ENCODE results near the gene SYP. TPM values are rescaled to one million over a fixed set of nuclear protein-coding genes. Genes with fewer than 3 reads are reported as not detected.

Gene SYP
- total RNA-seq, 1 experiment from 2014 or later, result 2.0 TPM

Other genes starting within 250 kb of the SYP start
- gene OTUD5, start 242.6 kb downstream of the SYP start, total RNA-seq (2014; rRNA removed), result 27.8 and 40.2 TPM in 2 replicates
- 0.32 and 0.69 TPM in 2 replicates for gene KCND1, start 228.3 kb downstream of the SYP start, total RNA-seq (2014; rRNA removed)
- 22.3 and 25.5 TPM in 2 replicates for gene GRIPAP1, start 197.9 kb downstream of the SYP start, total RNA-seq (2014; rRNA removed)
- gene TFE3, start 156.8 kb downstream of the SYP start, total RNA-seq (2014; rRNA removed), result 58.9 and 61.5 TPM in 2 replicates
- gene CCDC120, start 141.2 kb downstream of the SYP start, total RNA-seq (2014; rRNA removed), result not detected in 2 replicates
- gene PRAF2, start 126.2 kb downstream of the SYP start, total RNA-seq (2014; rRNA removed), result 17.5 and 18.5 TPM in 2 replicates
- gene WDR45, start 120.3 kb downstream of the SYP start, total RNA-seq (2014; rRNA removed), result 44.9 and 52.1 TPM in 2 replicates
- 25.4 and 26.2 TPM in 2 replicates for gene GPKOW, start 76.5 kb downstream of the SYP start, total RNA-seq (2014; rRNA removed)
- gene MAGIX, start 37.4 kb downstream of the SYP start, total RNA-seq (2014; rRNA removed), result 3.8 and 4.0 TPM in 2 replicates
- gene PLP2, start 28.3 kb downstream of the SYP start, total RNA-seq (2014; rRNA removed), result 61.6 and 83.5 TPM in 2 replicates
- gene PRICKLE3, start 13.8 kb downstream of the SYP start, total RNA-seq (2014; rRNA removed), result 8.1 and 8.5 TPM in 2 replicates
- not detected in 2 replicates for gene CACNA1F, start 33.1 kb upstream of the SYP start, total RNA-seq (2014; rRNA removed)
- gene CCDC22, start 35.3 kb upstream of the SYP start, total RNA-seq (2014; rRNA removed), result 11.2 and 11.8 TPM in 2 replicates
- 0.13 TPM in 1 of 2 replicates, not detected in the other for gene FOXP3, start 64.5 kb upstream of the SYP start, total RNA-seq (2014; rRNA removed)
- 6.1 and 6.9 TPM in 2 replicates for gene PPP1R3F, start 69.6 kb upstream of the SYP start, total RNA-seq (2014; rRNA removed)
- not detected in 2 replicates for gene GAGE10, start 103.5 kb upstream of the SYP start, total RNA-seq (2014; rRNA removed)
- gene GAGE12J, start 121.8 kb upstream of the SYP start, total RNA-seq (2014; rRNA removed), result not detected in 2 replicates
- not detected in 2 replicates for gene GAGE13, start 131.4 kb upstream of the SYP start, total RNA-seq (2014; rRNA removed)